IPS-18a (cell line): ENCODE measurements around the gene FAAP20.

Experiments
- H3K27ac ChIP-seq: one replicate; pipeline ENCODE4 v1.5.1; 2013; ENCODE audit warnings: low read length
- H3K27me3 ChIP-seq: one replicate; pipeline ENCODE4 v1.6.1; 2013; ENCODE audit warnings: mild to moderate bottlenecking, low read length; ENCODE audit not compliant: control insufficient read depth, insufficient read depth
- H3K36me3 ChIP-seq: one replicate; pipeline ENCODE4 v1.6.1; 2013; ENCODE audit warnings: low read depth, low read length; ENCODE audit not compliant: control insufficient read depth
- H3K4me1 ChIP-seq: one replicate; pipeline ENCODE4 v1.6.1; 2013; ENCODE audit warnings: low read depth, low read length; ENCODE audit not compliant: control insufficient read depth
- H3K4me3 ChIP-seq: one replicate; pipeline ENCODE4 v1.5.1; 2013; ENCODE audit warnings: low read length
- H3K9ac ChIP-seq: one replicate; pipeline ENCODE4 v1.6.1; 2013; ENCODE audit warnings: mild to moderate bottlenecking, low read length, moderate library complexity
- H3K9me3 ChIP-seq: one replicate; pipeline ENCODE4 v1.6.1; 2013; ENCODE audit warnings: low read depth, low read length; ENCODE audit not compliant: control insufficient read depth

Gene FAAP20

GRCh38 chr1:2143814-2144500 is 50.6 kb downstream of the FAAP20 start:
- Histone ChIP-seq H3K27ac (no peak overlapping the region), H3K36me3 (peaks cover 19% of the 10 kb centered on the region), H3K9me3 (no peaks in the 10 kb centered on the region), H3K4me3 (no peak overlapping the region), H3K27me3 (no peaks in the 10 kb centered on the region), H3K4me1 (no peaks in the 10 kb centered on the region), H3K9ac (no peak overlapping the region)

GRCh38 chr1:2141025-2141424 is 53.5 kb downstream of the FAAP20 start:
- H3K9me3 ChIP-seq: no peaks in the 10 kb centered on the region
- no peaks in the 10 kb centered on the region for H3K27me3 ChIP-seq
- peaks cover under 1% of the 10 kb centered on the region for H3K36me3 ChIP-seq
- no peak overlapping the region for H3K27ac ChIP-seq
- H3K9ac ChIP-seq: no peak overlapping the region
- H3K4me3 ChIP-seq: no peak overlapping the region
- H3K4me1 ChIP-seq: no peaks in the 10 kb centered on the region
